GM21825 (cell line): ENCODE results near the gene DTX3.
"Not testable (repeated sequence)": the region's sequence is repeated elsewhere in the genome, so short reads cannot be mapped to it uniquely, and the experiment has no call there.

Experiments used
- ATAC-seq: cut with Tn5 transposase; IDR thresholded peaks from one replicate; pipeline ENCODE4 v1.9.1; 2021; ENCODE audit warnings: mild to moderate bottlenecking, moderate library complexity; ENCODE audit not compliant: unreplicated experiment

Gene DTX3

GRCh38 chr12:57606399-57606798 is 1.8 kb downstream of the DTX3 start:
- ATAC-seq: no peak

DNA sequence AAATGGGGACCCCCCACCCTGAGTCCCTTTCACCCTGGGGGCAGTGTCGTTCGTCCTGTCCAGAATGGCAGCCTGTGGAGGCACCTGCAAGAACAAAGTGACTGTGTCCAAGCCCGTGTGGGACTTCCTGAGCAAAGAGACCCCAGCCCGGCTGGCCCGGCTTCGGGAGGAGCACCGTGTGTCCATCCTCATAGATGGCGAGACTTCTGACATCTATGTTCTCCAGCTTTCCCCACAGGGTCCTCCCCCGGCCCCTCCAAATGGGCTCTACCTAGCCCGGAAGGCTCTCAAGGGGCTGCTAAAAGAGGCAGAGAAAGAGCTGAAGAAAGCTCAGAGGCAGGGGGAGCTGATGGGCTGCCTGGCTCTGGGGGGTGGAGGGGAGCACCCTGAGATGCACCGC is 2.2 kb downstream of the DTX3 start:
- ATAC-seq: no peak

GRCh38 chr12:57607958-57608663 is 3.5 kb downstream of the DTX3 start:
- ATAC-seq: no peak

DNA sequence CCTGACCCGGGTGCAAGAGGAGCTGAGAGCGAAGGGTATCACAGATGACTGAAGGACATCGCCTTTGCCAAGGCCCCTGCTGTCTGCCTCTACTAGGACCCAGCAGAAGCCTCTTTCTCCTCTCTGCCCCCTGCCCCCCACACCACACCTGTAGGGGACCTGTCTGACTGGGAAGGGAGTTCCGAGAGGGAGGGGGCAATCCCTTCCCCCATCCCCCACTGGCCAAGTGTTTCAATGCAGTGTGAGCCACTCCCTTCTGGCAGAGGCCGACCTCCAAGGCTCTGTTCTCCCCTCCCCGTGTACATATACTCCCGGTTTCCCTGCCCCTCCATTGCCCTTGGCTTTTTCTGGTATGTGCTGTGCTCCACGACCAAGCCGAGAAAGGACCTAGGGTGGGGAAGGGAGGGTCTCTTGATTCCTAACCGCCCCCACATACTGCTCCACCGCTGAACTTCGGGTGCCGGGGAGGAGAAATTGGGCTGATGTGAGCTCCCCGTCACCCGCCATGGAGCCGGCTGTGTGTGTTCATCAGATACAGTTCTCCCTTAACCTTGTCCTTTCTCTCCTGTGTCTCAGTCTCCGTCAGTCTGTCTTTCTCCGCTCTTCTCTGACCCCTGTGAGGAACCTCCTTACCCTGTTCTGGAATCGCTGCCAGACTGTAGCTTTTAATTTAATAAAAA is 4.6 kb downstream of the DTX3 start:
- no peak for ATAC-seq

GRCh38 chr12:57609781-57610553 is 5.3 kb downstream of the DTX3 start:
- no peak for ATAC-seq

GRCh38 chr12:57610554-57611107 is 6.0 kb downstream of the DTX3 start:
- no peak for ATAC-seq

- ATAC-seq: no peak
These were observed 6.6 kb downstream of the DTX3 start, which contains the start of gene ARHGEF25 for GRCh38 chr12:57611108-57611826. Gene ARHGEF25 (plus strand): TSS chr12:57611435. CDS start chr12:57611895, 460 bp downstream.

GRCh38 chr12:57611827-57612710 is 7.4 kb downstream of the DTX3 start:
- ATAC-seq: no peak

GRCh38 chr12:57612711-57613426 is 8.2 kb downstream of the DTX3 start:
- no peak for ATAC-seq

DNA sequence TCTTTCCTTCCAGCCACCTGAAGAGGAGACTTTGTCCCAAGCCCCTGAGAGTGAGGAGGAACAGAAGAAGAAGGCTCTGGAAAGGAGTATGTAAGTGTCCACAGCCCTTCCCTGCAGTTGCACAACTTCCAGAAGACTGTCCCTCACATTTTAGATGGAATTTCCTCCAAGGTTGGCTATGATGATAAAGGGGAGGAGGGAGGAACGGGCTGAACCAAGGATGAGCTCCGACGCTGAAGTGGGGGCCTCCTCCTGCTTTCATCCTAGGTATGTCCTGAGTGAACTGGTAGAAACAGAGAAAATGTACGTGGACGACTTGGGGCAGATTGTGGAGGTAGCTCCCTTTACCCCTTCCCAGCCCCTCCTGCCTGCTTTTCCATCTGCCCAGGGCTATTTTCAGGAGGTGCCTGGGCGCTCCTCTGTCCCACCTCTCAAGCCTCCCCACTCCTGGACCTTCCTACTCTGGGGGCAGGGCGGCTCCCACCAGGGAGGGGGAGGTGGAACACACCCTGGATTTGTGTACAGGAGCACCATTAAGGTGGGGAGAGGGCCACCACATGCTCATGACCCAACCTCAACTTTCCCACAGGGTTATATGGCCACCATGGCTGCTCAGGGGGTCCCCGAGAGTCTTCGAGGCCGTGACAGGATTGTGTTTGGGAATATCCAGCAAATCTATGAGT is 8.9 kb downstream of the DTX3 start:
- ATAC-seq: no peak

DNA sequence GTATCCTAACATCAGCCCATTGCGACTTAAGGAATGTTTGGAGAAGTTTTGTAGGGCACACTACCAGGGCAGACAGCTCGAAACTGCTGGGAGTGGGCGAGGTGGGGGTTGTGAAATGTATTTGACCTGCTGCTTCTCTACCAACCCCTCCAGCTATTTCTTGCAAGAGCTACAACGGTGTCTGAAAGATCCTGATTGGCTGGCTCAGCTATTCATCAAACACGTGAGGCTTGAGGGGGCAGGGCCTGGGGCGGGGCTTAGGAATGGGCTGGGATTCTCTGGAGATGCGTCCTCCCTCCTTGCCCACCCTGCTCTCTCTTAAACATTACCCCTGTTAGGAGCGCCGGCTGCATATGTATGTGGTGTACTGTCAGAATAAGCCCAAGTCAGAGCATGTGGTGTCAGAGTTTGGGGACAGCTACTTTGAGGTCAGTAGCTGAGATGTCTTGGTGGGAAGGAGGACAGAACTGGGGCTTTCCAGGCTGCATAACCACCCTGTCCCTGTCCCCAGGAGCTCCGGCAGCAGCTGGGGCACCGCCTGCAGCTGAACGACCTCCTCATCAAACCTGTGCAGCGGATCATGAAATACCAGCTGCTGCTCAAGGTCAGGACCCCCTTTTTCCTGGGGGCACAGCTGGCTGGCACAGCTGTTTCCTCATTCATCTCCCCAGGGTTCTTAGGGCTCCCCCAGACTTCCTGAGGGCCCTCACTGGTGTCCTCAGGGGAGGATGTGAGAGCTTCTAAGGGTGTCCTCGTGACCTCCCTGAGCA is 9.7 kb downstream of the DTX3 start:
- peak; percentile 57 for ATAC-seq

- ATAC-seq: no peak
These were observed 10.4 kb downstream of the DTX3 start for GRCh38 chr12:57614948-57615500.

- no peak for ATAC-seq
These were observed 11.0 kb downstream of the DTX3 start for GRCh38 chr12:57615637-57616036.

DNA sequence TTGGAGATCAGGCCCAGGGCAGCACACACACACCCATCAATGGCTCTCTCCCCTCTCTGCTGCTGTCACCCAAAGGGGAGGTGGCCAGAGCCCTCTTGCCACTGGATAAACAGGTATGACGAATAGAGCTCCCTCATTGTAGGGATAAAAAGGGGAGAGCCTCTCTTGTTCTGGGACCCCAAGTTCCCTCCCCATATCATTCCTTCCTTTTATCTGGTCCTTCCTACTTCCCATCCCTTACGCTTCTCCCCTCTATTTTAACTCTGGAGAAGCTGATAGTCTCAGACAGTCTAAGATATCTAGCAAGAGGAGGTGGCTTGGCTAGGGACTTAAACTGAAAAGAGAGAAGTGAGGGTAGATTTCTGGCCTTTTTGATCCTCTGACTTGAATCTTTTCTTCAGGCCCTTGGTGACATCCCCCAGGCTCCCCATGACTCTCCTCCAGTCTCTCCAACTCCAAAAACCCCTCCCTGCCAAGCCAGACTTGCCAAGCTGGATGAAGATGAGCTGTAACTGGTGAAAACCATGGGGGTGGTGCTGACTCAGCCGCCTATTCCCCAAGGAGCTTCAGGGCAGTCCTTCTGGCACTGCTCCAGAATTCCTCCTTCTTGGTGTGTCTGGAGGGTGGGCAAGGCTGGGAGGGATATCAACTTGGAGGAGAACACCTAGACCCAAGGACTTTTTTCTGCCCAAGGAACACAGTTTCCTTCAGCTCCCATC is 11.9 kb downstream of the DTX3 start:
- ATAC-seq: no peak

DNA sequence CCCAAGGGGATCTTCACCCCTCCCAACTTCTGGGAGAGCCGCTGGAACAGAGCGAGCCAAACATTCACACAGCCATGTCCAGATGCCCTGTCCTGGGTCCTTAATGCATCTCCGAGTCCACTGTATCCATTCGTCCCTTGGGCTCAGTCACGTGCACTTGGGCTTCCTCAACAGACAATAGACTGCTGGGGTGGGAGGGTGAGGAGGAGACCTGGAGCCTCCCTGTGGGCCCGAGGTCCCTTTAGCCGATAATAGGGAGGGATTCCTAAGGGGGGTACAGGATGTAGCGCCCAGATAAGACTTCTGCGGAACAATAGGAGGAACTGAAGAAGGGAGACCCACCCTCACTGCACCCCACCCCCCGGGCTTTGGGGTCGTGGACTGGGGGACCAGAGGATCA is 13.3 kb downstream of the DTX3 start:
- no peak for ATAC-seq

DNA sequence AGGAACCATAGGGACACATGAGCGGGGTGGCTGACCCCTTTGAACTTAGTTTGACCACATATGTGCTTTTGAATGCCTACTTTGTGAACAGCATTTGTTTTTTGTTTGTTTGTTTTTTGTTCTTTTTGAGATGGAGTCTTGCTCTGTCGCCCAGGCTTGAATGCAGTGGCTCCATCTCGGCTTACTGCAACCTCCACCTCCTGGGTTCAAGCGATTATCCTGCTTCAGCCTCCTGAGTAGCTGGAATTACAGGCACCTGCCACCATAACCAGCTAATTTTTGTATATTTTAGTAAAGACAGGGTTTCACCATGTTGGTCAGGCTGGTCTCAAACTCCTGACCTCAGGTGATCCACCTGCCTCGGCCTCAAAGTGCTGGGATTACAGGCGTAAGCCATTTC is 13.8 kb downstream of the DTX3 start:
- ATAC-seq: not testable (repeated sequence)

GRCh38 chr12:57618966-57619433 is 14.4 kb downstream of the DTX3 start:
- ATAC-seq: no peak
